ENCODE measurements around the gene TENT4A. TPM values are rescaled to one million over a fixed set of nuclear protein-coding genes. Genes with fewer than 3 reads are reported as not detected.

TENT4A gene
- polyA plus RNA-seq, 3 donors, result 23.6 to 37.9 (median 26.9) TPM

DNA sequence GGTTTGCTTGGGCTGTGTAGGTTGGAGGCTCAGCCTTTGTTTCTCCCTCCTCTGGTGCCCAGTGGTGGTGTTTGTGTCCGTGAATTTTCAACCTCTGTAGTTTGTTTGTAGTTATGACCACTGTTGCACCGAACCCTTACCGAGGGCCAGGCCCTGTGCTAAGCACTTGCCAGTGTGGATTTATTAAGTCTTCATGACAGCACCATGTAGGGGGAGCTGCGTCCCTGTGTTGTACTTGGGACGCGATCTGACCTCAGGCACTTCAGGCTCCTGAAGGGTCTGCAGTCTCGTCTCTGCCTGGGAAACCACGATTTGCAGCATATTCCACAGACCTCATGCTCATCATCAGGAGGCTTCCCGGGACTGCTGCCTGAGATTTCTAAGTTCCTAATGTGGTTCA, 12.8 kb downstream of the TENT4A start:
- no peak for DNase-seq (ENCODE audit: extremely low read depth in 1 of 11, low read depth in 9 of 11, low spot score in 4 of 11)

DNA sequence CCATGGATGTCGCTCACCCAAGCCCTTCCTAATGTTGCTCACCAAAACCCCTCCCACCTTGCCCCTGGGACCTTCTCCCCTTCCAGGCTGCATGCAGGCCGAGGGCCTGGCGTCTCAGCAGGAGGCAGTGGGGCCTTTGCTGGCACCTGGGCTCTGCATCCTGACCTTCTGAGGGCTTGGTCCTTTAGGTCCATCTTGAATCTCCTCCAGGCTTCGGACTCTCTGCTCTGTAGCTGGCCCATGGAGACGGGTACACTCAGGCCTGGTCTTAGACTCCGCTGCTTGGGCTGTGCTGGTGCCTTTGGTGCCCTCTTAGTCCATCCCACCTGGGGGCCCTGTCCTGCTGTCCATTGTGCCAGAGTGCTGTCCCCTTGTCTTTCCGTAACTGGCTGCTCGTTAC, 14.0 kb downstream of the TENT4A start:
- no peak for DNase-seq (ENCODE audit: extremely low read depth in 1 of 11, low read depth in 9 of 11, low spot score in 4 of 11)

DNA sequence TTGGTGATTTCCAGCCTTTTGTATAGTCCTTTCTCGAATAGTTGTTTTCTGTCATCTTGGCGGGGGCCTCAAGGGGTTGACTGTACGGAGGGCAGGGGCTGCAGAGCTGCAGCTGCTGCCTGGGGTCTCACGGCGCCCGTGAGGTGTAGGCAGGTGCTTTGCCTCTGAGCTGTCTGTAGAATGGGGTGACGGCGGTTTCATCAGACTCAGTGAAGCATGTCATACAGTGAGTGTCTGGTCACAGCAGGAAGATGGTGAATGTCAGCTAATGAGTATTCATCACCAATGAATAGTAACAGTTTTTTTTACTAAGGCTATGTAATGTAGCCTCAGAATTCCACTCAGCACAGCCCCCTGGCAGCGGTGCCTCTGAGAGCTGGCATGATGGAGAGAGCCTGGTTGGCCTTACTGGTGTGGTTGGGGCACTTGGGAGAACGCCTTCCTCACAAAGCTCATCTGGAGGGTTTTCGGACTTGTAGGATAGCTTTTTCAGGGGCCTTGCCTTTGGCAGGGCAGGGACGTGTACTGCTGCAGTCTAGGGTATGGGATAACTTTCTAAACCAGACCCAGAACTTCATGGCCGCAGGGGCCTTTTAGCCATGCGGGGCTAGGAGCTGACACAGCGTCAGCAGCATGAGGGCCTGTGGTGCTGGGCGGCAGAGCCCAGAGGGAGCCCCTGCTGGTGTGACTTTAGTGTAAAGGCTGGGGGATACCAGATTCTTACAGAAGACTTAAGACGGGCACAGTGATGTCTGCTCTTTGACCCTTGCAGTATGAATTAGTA, 15.0 kb downstream of the TENT4A start:
- DNase-seq (ENCODE audit: extremely low read depth in 1 of 11, low read depth in 9 of 11, low spot score in 4 of 11), result no peak

DNA sequence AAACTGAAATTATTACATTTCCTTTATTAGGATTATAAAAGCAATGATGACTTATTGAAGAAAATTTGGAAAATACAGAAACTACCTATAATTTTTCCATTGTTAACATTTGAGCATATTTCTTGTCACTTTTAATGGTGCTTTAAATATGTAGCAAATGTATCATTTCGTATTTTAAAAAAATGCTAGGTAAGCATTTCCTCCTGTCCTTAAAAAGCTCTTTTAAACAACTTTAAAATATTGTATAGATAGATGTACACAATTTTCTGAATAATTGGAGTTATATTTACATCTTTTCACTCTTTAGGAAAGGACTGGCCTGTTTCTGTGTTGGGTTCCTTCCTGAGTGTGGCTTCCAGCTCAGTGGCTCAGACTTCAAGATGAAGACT, 15.6 kb downstream of the TENT4A start:
- no peak for DNase-seq (ENCODE audit: extremely low read depth in 1 of 11, low read depth in 9 of 11, low spot score in 4 of 11)

- DNase-seq (ENCODE audit: extremely low read depth in 1 of 11, low read depth in 9 of 11, low spot score in 4 of 11), result no peak
Measured at GRCh38 chr5:6729386-6730310, 16.4 kb downstream of the TENT4A start.

DNA sequence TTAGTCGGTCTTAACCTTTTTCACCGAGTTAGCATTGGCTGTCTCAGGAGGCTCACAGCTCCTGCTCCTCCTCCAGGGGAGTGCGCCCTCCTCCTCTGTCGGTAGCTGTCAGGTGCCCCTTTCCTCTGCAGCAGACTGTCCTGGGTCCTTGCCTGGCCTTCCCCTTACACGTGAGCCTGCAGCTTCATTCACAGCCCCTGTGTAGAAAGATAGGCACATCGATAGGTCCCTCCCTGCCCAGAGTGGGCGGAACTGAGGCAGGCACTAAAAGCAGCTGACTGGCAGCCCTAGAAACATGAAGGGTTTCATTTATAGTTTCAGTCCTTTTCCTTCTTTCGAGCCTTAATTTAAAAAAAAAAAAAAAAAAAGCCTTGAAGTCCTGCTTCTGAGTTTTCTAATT, 17.2 kb downstream of the TENT4A start:
- DNase-seq (ENCODE audit: extremely low read depth in 1 of 11, low read depth in 9 of 11, low spot score in 4 of 11), result no peak

- DNase-seq (ENCODE audit: extremely low read depth in 1 of 11, low read depth in 9 of 11, low spot score in 4 of 11), result no peak
Measured at GRCh38 chr5:6730807-6731206, 17.6 kb downstream of the TENT4A start.

DNA sequence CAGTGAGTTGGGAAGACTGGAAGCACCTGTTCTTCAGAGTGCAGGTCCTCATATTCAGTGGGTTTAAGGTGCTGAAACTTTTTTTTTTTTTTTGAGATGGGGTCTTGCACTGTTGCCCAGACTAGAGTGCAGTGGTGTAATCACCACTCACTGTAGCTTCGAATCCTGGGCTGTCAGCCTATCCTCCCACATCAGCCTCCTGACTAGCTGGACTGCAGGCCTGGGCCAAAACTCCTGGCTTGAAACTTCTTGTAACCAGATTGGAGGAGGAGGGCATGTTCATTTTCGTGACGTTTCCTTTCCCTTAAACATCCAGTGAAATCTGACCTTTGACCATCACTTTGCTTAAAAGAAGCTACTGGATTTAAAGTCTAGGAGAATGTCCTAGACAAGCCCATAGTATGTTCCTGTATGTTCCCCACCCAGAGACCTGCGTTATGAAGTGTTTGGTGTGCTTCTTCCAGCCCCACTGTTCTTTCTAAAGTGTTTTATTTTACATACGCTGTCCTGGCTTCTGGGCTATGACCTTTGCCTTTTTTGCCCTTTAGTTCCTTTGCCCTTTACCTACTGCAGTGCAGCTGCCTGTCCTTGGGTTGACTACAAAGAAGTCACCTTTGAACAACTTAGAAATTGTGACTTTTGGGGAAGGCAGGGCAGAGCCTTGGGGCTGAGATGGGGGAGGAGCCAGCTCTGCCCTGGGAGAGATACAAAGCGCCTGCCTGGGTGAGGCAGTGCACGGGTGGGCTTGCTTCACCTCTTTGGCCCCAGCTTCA, 18.4 kb downstream of the TENT4A start:
- no peak for DNase-seq (ENCODE audit: extremely low read depth in 1 of 11, low read depth in 9 of 11, low spot score in 4 of 11)

- no peak for DNase-seq (ENCODE audit: extremely low read depth in 1 of 11, low read depth in 9 of 11, low spot score in 4 of 11)
Measured at GRCh38 chr5:6732634-6733410, 19.6 kb downstream of the TENT4A start.

- DNase-seq (ENCODE audit: extremely low read depth in 1 of 11, low read depth in 9 of 11, low spot score in 4 of 11), result no peak
Measured at GRCh38 chr5:6733411-6734242, 20.4 kb downstream of the TENT4A start.

DNA sequence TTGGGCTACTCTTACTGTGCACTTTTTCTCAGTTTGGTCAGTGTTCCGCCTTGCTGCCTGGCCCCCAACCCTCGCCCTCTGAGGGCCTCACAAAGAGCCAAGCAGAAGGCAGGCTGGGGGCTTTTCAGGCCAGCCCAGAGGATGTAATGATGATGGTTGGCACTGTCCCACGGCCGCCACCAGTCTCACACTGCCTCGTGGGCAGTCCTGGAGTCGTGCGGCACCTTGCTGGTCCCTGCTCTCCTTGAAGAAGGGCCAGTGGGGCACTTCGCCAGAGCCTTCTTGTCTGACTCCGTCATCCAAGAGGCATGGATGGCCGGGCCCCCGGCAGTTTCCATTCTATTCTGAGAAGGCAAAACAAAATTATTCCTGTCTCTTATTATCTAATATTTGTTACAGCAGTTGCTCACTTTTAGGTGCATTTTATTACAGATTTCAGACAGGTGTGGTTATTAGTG, 21.0 kb downstream of the TENT4A start:
- DNase-seq (ENCODE audit: extremely low read depth in 1 of 11, low read depth in 9 of 11, low spot score in 4 of 11), result no peak

DNA sequence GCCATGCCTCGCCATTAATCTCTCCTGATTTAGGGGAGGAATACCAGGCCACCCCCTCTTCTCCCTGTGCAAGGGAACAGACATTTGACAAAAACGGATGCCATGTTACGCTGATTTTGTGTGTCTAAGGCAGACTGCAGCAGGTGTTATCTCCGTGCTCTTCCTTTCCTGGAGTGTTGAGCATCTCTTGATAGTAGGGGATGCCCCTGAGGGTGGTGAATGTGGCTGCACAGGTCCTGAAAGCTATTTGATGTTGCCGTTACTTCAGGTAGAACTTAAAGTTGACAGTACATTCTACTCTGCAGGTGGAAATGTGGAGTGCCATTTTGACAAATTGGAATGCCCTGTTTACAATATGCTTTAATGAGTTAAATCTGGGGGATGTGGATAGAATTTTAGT, 21.5 kb downstream of the TENT4A start:
- no peak for DNase-seq (ENCODE audit: extremely low read depth in 1 of 11, low read depth in 9 of 11, low spot score in 4 of 11)

DNA sequence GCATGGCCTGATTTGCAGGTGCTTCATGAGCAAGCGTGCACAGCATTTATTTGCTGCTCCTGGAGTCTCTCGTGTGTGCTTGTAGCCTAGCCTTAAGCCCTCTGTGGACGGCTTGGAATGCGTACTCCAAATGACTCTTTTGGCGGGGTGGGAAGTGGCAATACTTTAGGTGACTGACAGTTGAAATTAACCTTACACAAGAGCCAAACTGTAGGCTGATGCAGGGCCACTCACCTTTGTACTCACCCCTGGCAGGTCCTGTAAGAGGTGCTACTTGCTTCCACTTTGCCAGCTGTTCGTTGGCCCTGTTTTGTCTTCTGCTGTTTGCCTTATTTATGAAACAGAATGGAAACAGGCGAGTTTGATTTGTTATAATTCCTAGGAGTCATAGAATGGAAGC, 22.9 kb downstream of the TENT4A start:
- DNase-seq (ENCODE audit: extremely low read depth in 1 of 11, low read depth in 9 of 11, low spot score in 4 of 11), result no peak

GRCh38 chr5:6736524-6737042, 23.4 kb downstream of the TENT4A start:
- no peak for DNase-seq (ENCODE audit: extremely low read depth in 1 of 11, low read depth in 9 of 11, low spot score in 4 of 11)

- no peak for DNase-seq (ENCODE audit: extremely low read depth in 1 of 11, low read depth in 9 of 11, low spot score in 4 of 11)
Measured at GRCh38 chr5:6737043-6737941, 24.1 kb downstream of the TENT4A start.

DNA sequence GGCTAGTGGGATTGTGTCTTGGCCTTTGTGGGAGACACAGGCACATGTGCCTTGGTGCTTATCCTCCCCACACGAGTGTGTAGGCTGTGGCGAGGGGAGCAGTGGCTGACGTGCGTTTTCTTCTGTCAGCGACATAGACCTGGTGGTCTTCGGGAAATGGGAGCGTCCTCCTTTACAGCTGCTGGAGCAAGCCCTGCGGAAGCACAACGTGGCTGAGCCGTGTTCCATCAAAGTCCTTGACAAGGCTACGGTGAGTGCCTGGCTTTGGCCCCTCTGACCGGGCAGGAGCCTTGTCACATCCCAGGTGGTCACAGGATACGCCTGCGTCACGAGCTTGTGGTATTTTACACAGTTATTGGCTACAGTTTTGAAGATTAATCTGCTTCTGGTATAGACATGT, 26.4 kb downstream of the TENT4A start:
- no peak for DNase-seq (ENCODE audit: extremely low read depth in 1 of 11, low read depth in 9 of 11, low spot score in 4 of 11)
